SHP77 (cell line): ENCODE data around the gene PSMB2.
A peak's percentile ranks its signal among the peaks of the same experiment; 100 is the strongest.

Experiments used
- DNase-seq, 2 experiments: peaks; one replicate each; lab custom pipeline; 2025; lab: John Stamatoyannopoulos, UW

PSMB2 gene

DNA sequence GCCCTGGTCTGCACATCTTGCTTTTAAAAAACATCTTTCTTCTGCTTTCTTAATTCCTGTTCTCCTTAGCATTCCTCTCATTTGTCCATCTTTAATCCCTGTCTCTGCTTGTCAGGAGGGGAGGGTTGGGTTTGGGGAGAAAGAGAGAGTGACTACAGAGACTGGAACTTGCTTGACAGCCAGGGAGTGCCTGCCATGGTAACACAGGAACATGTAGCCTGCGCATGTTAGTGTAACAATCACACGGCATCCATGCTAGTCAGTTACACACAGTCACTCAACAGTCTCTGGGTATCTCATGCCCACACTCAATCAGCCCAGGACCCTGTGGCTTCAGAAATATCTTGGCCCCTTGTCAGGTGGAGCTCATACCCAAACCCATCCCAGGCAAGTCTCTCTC is 69.0 kb downstream of the PSMB2 start:
- no peak for DNase-seq

DNA sequence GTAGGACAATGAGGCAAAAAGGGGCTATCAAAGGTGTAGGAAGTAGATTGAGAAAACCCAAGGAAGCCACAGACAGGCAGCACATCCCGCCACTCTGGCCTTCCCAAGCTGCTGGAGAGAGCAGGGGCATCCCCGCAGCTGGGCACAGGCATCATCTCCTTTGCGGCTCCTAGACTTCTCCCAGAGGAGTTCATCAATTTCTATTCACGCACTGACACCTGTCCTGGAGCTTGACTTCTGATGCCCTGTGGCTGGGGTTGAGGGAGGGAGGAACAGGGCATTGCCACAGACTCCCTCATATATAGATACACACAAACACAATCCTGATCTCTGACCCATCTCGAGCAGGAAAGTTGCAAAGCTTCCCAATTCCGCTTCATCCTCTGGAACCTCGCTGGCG is 70.1 kb downstream of the PSMB2 start:
- DNase-seq: no peak

DNA sequence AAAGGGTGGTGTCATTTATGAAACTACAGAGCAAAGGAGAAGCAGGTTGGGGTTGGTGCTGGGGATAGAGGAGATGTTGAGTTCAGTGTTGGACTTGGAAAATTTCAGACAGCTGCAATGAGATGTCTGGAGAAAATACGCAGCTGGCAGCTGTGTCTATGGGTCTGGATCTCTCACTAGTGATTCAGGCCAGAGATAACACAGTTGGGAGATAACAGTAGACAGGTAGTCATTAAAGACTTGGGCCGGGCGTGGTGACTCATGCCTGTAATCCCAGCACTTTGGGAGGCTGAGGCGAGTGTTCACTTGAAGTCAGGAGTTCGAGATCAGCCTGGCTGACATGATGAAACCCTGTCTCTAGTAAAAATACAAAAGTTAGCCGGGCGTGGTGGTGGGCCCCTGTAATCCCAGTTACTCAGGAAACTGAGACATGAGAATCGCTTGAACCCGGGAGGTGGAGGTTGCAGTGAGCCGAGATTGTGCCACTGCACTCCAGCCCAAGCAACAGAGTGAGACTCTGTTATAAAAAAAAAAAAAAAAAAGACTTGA is 70.7 kb downstream of the PSMB2 start:
- no peak for DNase-seq

DNA sequence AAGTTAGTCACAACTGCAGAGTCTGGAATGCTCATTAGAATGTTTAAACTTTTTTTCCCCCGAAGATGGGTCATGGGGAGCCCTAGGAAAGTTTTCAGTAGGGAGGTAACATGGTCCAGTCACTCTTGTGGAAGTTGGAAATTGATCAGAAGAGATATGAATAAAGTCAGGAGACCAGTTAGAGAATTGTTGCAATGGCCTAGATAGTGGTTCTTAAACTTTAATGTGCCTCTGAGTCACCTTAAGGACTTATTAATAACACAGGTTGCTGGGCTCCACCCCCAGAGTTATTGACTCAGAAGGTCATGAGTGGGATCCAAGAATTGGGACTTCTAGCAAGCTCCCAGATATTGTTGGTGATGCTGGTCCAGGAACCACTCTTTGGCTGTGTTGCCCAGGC is 71.4 kb downstream of the PSMB2 start:
- no peak for DNase-seq

DNA sequence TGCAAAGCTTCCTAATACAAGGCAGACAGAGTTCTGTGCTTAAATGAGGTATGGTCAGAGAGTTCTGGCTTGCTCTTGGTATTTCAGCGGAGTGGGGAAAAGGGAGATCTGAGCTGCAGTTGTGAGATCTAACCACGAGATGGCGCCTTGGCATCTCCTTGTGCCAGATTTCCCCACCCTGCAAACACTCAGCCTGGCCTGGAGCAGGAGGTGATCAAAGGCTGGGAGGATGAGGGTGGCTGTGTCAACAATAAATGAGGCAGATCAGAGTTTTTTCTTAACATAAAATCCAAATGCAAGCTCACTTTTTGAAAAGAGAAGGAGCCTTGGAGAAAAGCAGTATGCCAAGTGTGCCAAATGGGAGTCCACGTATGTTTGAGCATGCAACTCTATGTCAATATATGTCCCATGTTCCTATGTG is 72.3 kb downstream of the PSMB2 start:
- DNase-seq: peak; percentile 38 to 53

DNA sequence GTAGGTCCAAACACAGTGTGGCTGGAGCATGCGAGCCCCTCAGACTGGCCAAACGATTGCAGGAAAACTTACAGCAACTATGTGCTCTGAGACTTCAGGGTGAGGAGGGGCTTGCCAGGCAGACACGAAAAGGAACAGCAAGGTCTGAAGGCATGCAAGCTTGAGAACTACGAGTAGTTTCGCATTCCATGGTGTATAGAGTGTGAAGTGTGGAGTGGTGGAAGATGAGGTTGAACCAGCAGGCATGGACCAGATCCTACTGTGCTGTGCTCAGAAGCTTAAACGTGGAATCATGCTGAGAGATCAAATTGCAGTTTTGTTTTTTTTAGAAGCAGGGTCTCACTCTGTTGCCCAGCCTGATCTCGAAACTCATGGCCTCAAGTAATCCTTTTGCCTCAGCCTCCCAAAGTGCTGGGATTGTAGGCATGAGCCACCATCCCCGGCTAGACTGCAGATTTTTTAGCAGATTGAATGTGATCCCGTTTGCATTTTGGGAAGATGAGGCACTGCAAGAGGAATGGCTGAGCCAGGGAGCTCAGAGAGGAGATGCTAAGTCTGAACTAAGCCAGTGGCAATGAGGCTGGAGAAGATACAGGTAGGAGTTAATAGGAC is 73.3 kb downstream of the PSMB2 start:
- DNase-seq: no peak

DNA sequence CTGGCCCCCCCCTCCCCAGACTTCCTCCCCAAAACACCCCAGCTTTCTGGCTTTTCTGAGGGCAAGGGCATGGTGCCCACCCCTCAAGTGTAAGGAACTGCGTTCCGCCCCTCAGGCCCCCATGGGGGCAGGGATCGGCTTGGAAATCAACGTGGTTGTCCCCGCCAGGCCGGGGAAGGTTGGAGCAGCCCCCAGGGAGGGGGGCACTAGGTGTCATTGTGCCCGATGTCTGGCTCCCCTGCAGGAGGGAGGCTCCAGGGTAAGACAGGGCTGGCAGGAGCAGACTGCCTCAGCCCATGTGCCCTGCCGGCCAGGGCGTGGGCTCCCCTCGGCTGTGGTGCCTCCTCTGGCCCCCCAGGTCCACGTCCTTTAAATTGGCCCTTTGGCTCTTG is 75.6 kb downstream of the PSMB2 start:
- DNase-seq: no peak

DNA sequence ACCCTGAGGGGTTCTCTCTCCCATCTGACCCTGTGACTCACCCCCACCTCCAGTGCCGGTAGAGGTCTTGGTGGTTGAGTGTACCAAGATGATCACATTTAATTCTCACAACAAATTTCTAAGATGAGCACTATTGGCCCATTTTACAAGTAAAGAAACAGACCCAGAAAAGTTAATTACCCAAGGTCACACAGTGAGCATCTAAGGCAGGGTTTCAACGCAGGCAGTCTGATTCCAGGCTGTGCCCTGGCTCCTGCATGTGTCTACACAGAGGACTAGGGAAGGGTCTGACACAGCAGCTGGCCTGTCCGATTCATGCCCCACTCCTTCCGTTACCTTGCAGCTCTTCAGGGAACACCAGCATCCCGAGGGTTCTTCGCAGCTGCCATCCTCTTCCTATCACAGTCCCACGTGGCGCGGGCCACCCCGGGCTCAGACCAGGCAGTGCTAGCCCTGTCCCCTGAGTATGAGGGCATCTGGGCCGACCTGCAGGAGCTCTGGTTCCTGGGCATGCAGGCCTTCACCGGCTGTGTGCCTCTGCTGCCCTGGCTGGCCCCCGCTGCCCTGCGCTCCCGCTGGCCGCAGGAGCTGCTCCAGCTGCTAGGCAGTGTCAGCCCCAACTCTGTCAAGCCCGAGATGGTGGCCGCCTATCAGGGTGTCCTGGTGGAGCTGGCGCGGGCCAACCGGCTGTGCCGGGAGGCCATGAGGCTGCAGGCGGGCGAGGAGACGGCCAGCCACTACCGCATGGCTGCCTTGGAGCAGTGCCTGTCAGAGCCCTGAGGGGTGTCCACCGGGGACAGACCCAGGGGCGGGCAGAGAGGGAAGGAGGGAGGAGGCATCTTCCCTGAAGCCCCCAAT is 76.2 kb downstream of the PSMB2 start:
- no peak for DNase-seq

DNA sequence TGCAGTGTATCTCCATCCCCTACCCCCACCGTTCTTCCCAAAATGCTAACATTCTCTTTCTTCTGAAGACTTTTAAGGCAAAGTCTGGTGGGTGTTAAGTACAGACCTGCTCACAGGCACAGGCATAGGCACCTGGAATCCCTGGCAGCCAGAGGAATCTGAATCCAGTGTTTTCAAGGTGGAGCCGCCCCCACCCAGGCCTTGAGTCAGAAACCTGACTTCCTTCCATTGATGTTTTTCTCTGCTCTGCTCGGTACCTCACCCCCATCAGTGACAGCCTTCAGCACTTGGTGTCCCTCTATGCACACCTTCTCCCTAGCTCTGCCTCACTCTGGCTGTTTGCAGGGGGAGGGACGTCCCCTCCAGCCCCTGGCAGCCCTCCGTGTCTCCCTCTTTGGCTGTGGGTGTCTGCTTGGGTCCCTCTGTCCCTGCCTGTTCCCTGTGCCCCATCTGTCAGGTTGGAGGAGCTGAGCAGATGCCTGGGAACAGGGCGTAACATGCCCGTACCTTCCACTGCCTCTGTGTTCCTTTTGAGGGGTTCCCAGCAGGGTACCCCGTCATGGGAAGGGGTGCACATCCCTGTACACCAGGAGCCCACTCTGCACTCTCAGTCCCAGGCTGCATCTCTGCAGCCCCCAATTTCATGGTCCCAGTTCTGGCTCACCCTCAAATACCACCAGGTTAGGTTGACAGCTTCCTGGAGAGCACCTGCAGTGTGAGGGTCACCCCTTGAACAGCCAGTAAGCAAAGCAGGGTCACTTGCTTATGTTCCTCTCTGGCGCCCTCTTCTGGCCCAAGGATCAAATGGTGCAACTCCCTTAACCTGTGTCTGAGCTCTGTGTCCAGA is 77.1 kb downstream of the PSMB2 start:
- DNase-seq: peak; percentile 54 to 63

DNA sequence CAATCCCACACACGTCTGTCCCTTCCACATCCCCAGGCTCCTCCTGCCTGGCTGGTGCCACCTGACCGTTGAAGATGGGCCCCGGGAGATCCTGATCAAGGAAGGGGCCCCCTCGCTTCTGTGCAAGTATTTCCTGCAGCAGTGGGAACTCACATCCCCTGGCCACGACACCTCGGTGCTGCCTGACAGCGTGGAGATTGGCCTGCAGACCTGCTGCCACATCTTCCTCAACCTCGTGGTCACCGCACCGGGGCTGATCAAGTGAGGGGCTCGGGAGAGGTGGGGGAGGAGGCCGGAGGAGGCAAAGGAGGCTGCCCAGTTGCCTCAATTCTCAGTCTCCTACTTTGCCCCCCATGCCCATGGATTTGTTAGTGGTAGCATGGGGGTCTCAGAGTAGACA is 78.2 kb downstream of the PSMB2 start:
- no peak for DNase-seq

DNA sequence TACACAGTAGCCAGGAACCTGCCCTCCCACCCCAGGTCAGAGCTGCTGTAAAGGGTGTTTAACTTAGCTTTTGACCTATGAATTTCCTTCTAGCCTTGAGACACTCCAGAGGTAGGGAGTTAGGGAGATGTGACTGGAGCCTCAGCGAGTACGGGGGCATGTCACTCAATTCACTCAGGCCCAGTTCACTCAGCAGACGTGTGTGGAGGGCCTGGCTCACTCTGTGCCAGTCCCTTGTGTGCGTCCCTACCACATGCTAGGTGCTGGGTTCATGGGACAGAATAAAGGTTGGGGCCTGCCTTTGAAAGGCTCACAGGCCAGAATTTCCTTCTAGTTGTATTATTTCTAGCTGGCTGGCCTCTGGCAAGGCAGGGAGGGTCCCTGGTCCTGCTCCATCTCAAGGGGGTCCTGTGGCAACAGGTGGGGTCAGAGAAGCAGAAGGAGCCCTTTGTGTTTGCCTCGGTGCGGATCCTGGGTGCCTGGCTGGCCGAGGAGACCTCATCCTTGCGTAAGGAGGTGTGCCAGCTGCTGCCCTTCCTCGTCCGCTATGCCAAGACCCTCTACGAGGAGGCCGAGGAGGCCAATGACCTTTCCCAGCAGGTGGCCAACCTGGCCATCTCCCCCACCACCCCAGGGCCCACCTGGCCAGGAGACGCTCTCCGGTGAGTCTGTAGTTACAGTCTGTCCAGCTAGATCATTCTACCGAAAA is 79.2 kb downstream of the PSMB2 start:
- DNase-seq: no peak

DNA sequence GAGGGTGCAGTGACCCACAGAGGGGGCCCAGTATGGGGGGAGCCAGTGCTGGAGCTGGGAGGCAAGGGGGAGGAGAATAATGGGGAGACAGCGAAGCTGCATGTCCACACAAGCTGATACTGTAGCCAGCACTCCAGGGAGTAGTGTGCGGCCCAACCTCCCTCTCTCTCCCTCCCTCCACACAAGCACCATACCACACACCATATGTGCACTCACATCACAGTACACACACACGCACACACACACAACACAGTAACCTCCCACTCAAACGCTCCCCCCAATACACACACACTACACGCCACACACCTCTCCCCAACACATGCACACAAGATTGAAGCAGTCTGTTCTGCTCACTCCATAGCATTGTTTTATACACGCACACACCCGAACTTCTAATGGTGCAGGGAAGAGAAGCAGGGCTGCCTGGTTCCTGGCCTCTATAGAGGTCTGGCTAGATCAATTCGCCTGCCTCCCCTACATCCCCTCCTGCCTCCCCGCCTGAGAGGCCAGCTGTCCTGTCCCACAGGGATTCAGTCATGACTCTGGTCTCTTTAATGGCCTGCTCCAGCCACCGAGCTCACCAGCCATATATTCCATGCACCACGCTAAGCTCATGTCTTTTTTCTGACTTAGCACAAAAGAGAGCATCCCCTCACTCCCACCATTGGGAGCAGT is 79.9 kb downstream of the PSMB2 start:
- no peak for DNase-seq

DNA sequence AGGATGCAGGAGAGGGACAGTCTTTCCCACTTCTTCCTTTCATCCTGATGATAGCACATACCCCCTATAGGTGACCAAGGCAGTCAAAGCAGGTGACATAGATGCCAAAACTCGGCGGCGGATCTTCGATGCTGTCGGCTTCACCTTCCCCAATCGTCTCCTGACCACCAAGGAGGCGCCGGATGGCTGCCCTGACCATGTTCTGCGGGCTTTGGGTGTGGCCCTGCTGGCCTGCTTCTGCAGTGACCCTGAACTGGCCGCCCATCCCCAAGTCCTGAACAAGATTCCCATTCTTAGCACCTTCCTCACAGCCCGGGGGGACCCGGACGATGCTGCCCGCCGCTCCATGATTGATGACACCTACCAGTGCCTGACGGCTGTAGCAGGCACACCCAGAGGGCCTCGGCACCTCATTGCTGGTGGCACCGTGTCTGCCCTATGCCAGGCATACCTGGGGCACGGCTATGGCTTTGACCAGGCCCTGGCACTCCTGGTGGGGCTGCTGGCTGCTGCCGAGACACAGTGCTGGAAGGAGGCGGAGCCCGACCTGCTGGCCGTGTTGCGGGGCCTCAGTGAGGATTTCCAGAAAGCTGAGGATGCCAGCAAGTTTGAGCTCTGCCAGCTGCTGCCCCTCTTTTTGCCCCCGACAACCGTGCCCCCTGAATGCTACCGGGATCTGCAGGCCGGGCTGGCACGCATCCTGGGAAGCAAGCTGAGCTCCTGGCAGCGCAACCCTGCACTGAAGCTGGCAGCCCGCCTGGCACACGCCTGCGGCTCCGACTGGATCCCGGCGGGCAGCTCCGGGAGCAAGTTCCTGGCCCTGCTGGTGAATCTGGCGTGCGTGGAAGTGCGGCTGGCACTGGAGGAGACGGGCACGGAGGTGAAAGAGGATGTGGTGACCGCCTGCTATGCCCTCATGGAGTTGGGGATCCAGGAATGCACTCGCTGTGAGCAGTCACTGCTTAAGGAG is 80.8 kb downstream of the PSMB2 start:
- no peak for DNase-seq

DNA sequence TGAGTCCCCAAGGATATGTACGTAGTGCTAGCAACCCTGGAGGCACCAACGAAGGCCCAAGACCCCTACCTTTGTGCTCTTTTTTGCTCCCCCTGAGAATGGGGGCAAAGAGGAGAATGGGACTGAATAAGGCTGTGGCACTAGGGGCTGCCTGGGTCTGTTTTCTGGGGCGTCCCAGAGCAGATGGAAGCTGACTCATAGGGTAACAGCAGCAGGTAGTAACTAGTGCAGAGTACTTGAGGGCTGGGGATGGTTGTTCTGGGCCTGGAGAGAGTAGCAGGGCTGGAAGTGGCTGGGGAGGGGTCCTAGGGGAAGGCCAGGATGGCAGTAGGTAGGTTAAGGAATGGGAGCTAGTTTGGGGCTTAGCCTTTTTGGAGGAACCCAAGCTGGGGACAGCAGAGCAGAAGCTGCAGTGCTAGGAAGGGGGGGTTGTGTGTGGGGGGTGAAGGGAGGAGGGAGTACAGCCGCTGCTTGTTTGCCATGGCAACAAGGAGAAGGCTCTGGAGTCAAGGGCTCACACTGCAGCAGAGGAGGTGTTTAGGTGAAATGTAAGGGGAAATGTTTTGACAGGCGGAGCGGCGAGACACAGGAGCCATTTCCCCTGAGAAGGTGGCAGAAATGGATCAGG is 81.9 kb downstream of the PSMB2 start:
- no peak for DNase-seq

DNA sequence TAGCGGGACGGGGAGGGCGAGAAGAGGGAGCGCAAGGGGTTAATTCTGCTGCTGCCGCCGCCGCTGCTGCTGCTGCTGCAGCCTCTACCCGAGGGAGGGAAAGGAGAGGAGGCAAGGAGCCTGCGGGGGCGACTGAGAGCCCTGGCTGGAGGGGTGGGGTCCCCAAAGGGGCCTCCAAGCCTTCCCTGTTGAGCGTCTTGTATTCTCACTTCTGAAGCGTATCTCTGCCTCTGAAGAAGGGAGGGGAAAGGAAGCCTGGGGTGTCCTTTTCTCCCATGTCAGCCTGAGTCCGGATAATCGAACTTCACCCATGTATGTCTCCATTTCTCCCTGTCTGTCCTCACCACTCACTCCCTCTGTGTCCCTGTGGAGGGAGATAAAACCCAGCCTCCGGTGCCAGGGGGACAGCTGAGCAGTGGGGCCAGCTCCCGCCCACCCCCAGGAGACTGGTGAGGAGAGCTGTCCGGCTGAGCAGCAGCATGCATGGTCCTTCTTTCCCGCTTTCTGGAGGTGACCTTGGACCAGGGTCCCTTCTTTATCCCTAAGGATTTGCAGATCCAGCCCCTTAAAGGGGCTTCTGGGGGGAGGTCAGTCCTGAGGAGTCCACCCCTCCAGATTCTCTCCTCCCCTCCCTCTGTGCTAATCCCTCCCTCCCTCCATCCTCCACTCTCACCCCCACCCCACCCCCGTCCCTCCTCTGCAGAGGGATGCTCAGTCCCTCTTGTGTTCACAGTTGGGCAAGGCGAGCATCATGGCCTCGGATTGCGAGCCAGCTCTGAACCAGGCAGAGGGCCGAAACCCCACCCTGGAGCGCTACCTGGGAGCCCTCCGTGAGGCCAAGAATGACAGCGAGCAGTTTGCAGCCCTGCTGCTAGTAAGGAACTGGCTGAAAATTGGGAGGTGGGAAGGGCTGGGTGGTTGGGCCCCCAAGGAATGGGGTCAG is 82.7 kb downstream of the PSMB2 start:
- DNase-seq: peak in 1 of 2 experiments; percentile 8

DNA sequence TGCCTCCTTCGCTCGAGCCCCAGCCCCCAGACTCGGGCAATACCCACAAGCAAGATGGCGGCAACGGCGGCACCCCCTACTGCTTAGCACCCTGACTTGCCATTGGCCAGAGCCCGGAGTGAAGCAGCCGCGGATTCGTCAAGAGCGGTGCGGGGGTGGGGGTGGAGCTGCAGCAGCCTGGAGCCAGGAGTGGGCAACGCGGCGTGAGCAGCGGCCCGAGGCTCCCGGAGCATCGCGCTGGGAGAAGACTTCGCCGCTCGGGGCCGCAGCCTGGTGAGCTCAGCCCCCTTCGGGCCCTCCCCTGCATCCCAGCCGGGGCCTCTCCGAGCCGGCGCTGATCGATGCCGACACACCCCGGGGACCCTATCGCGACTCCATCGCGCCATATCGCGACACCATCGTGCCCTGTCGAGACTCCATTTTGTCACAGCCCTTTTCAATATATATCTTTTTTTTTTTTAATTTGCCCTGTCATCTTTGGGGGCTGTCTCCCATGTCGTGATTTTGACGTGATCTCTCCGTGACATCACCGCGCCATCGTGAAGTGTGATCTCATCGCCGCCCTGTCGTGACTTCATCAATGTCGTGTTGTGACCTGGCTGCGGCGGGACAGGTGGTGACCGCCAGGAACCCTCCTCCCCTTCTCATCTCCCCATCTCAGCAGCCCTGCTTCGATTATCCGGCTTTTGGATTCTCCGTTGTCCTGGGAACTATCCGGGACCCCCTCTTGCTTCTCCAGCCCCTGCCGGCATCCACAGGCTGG is 83.5 kb downstream of the PSMB2 start, which contains the start of gene NCDN:
TSS of gene NCDN (plus strand) at position 189 of the 763 bp plus-strand sequence. CDS start at position 581, 392 bp downstream.
- peak; percentile 91 to 97 for DNase-seq

DNA sequence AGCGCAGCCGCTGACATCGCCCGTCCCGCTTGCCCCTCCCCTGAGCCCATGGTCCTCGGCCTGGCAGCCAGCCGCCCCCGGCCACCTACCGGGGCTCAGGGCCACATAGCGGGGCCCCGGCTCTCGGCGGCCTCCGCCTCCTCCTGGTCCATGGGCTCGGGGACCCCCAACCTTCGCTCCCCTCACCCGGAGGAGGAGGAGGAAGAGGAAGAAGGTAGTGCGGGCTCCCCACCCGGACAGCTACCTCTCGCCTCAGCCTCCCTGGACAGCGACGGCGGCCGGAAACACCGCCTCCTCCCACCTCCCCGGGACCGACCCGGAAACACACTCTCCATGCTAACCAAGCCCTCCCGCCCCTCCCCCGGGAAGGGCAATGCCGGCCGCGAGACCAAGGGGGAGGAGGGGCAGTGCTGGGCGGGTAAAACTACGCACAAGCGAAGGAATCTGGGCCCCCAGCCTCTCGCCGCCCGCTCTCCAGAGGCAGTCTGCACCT is 84.2 kb downstream of the PSMB2 start, which contains the start of gene KIAA0319L:
TSS of gene KIAA0319L (minus strand) at position 286 of the 493 bp plus-strand sequence. CDS start 2,912 bp downstream, outside the sequence.
- peak; percentile 66 to 85 for DNase-seq
